Umbilical cord (tissue), 2 donors: ENCODE results near the gene SYNGR2. TPM values are rescaled to one million over a fixed set of nuclear protein-coding genes. Genes with fewer than 3 reads are reported as not detected.
"Not testable (repeated sequence)": the region's sequence is repeated elsewhere in the genome, so short reads cannot be mapped to it uniquely, and the experiment has no call there.

Experiments used
- DNase-seq: peaks from one replicate; pipeline ENCODE4 v3.0.0-alpha.2; 2015; ENCODE audit warnings: low spot score
- total RNA-seq: library from RNA; depleted of rRNA; stranded (reverse); fragments of >200 nt; gene quantifications from one replicate; pipeline ENCODE4 v1.2.3, GENCODE V29; 2014; ENCODE audit warnings: low replicate concordance; ENCODE audit not compliant: insufficient read depth

Gene SYNGR2
- total RNA-seq, 1 donor from 2014 or later, result 31.8 TPM

DNA sequence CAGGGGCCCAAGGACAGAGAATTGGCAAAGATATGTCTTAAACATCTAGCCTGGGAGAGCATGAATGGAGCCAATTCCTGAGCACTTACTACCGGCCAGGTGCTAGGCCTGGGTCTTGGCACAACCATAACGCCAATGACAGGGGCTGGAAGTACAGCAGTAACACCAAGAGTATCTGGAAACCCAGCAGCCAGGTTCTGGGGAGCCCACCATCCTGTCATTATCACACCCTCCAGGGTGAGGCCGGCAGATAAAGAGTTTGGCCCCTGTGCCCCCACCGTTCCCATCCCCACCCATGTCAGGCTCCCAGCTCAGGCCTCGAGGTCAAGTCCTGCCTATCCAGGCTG lies 38.3 kb upstream of the SYNGR2 start:
- no peak for DNase-seq

GRCh38 chr17:78130437-78131101 lies 37.8 kb upstream of the SYNGR2 start, which contains the start of gene TMC8:
TSS of gene TMC8 (plus strand) at chr17:78130771. CDS start at chr17:78131589, 818 bp downstream.
- DNase-seq, result no peak

DNA sequence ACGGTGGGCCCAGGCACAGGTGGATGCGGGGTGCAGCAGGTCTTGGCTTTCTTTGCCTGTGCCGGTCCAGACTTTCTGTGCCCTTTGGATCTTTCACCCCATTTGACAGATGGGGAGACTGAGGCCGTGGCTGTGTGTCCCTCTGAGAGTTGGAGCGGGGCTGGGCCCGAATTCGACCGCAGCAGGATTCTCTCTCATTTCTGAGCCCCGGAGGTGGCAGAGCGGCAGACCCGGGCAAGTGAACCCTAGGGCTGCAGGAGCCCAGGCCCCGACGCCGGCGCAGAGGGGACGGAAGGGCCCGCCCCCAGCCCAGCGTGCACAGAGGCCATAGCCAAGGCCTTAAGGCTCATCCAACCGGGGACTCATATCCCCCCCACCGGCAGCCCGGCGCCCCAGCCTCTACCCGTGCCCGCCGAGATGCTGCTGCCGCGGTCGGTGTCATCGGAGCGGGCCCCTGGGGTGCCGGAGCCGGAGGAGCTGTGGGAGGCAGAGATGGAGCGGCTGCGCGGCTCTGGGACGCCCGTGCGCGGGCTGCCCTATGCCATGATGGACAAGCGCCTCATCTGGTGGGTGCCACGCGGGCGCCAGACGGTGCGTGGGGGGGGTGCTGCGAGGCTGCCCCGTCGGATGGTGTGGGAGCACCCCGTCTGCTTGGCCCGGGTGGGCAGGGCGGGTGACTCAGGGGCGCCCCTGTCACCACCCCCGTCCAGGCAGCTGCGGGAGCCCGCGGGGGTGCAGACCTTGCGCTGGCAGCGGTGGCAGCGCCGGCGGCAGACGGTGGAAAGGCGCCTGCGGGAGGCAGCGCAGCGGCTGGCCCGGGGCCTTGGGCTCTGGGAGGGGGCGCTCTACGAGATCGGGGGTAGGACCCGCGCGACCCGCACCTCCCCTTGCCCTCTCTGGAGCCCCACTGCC lies 37.0 kb upstream of the SYNGR2 start:
- DNase-seq, result no peak

DNA sequence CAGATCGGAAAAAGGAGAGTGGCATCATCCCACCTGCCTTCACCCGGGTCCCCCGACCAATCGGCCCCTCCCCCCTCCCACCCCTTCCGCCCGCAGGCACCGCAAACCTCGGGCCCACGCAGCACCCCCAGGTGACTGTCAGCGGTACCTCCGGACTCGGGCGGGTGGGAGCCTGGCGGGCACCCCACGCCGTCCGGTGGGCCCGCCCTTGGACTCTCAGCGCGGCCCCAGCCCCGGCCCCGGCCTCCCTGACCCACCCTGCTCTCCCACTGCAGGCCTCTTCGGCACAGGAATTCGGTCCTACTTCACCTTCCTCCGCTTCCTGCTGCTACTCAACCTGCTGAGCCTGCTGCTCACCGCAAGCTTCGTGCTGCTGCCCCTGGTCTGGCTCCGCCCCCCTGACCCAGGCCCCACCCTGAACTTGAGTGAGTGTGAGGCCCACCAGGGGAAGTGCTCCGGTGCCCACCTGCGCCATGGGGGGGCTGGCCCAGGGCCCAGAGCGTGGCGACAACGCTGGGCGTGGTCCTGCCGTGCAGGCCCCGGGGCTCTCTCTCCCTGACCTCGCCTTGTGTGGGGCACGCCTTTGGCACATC lies 36.2 kb upstream of the SYNGR2 start:
- DNase-seq, result no peak

GRCh38 chr17:78132767-78133178 lies 35.6 kb upstream of the SYNGR2 start:
- no peak for DNase-seq

DNA sequence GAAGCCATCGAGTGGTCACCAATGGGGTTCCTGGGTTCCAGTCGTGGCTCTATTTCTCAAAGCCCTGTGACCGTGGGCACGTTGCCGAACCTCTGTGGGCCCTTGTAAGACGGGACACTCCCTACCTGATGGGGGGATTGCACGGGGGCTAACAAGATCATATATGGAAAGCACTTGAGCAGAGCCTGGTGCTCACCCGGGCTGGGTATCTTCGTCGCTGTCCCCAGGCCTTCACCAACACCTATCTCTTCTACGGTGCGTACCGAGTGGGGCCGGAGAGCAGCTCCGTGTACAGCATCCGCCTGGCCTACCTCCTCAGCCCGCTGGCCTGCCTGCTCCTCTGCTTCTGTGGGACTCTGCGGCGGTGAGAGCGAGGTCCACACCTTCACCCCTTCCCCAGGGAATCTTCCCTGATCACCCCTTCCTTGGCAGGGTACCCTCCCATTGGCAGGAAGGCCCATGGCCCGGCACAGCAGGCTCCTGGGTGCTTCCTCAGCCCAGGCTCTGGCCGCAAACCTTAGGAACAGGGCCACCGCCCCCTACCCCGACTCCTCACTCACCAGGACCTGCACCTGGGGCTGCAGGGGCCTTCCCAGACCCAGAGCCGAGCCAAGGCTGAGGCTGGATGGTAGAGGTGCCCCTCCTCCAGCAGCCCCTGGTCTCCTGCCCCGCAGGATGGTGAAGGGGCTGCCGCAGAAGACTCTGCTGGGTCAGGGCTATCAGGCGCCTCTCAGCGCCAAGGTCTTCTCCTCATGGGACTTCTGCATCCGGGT lies 35.0 kb upstream of the SYNGR2 start:
- no peak for DNase-seq

GRCh38 chr17:78133971-78134898 lies 34.1 kb upstream of the SYNGR2 start:
- no peak for DNase-seq

- DNase-seq, result no peak
Measured at GRCh38 chr17:78134899-78135385, 33.4 kb upstream of the SYNGR2 start.

DNA sequence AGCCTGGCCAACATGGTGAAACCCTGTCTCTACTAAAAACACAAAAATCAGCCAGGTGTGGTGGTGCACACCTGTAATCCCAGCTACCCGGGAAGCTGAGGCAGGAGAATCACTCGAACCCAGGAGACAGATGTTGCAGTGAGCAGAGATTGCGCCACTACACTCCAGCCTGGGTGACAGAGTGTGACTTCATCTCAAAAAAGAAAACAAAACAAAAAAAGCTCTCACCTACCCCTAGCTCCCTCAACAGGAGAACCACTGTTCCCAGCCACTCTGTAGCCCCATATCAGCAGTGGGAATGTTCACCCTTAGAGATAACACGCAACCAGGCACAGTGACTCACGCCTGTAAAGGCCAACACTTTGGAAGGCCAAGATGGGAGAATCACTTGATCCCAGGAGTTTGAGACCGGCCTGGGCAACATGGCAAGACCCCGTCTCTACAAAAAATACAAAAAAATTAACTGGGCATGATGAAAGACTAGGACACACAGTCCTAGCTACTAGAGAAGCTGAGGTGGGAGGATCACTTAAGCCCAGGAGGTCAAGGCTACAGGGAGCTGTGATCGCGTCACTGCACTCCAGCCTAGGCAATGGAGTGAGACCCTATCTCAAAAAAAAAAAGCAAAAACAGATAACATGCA lies 32.4 kb upstream of the SYNGR2 start:
- no peak for DNase-seq

- no peak for DNase-seq
Measured at GRCh38 chr17:78137392-78138203, 30.8 kb upstream of the SYNGR2 start.

DNA sequence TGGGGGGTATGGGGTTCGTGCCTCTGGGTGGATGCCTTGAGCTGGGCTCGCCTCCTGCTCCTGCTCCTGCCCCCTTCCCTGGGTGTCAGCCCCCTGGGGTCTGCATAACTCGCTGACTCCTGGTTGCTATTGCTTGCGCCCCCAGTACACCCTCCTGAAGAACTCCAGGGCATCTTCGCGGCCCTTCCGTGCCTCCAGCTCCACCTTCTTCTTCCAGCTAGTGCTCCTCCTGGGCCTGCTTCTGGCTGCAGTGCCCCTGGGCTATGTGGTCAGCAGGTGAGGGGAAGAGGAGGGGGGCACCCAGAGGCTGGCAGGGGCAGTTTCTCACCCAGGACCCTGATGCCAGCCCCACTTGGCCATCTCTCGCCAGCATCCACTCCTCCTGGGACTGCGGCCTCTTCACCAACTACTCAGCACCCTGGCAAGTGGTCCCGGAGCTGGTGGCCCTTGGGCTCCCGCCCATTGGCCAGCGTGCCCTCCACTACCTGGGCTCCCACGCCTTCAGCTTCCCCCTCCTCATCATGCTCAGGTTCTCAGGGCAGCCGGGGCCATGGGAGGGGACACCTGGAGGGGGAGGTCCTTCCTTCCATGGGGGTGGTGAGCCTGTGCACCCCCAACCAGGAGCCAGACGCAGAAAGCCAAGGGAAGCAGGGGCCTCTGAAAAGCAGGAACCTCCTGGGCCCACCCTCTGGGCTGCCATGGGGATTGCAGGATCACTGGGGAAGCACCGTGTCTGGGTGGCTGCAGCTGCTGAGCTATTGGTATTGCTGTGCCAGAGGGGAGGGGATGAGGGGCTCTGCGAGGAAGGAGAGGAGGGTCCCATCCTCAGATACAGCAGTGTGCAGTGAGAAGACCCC lies 29.9 kb upstream of the SYNGR2 start:
- DNase-seq, result no peak

DNA sequence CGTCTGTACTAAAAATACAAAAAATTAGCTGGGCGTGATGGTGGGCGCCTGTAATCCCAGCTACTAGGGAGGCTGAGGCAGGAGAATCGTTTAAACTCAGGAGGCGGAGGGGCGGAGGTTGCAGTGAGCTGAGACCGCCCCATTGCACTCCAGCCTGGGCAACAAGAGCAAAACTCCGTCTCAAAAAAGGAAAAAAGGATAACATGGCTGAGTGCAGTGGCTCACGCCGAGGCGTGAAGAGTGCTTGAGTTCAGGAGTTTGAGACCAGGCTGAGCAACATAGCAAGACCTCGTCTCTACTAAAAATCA lies 28.6 kb upstream of the SYNGR2 start:
- DNase-seq, result not testable (repeated sequence)

- peak; percentile 73 for DNase-seq
Measured at GRCh38 chr17:78140169-78141051, 28.0 kb upstream of the SYNGR2 start.

DNA sequence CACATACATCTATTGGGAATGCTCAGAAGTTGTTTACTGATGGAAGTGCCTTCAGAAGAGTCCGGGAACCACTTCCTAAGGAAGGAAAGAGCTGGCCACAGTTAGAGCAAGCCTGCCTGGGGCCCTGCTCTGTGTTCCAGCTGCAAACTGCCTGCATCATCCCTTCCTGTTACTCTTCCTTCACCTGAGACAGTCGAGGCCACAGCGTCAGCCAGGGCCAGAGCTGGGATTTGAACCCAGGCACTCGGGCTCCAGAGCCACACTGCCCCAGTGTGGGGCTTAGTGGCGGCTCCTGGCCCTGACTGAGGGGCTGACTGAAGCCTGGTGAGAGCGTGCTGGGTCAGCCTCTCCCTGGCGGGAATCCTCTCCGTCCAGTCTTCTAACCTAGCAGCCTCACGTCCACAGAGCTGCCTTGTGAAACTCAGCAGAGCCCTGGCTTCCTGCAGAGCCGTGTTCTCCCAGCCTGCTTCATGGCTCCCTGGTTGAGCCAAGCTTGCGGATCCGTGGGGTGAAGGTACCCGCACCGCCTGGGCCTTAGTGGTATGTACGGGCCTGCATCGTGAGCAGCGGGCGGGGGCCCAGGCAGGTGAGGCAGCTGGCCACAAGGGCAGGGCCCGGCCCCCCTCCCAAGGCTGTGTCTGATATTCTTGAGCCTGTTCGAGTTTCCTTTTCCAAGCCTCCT lies 26.8 kb upstream of the SYNGR2 start:
- DNase-seq, result no peak

DNA sequence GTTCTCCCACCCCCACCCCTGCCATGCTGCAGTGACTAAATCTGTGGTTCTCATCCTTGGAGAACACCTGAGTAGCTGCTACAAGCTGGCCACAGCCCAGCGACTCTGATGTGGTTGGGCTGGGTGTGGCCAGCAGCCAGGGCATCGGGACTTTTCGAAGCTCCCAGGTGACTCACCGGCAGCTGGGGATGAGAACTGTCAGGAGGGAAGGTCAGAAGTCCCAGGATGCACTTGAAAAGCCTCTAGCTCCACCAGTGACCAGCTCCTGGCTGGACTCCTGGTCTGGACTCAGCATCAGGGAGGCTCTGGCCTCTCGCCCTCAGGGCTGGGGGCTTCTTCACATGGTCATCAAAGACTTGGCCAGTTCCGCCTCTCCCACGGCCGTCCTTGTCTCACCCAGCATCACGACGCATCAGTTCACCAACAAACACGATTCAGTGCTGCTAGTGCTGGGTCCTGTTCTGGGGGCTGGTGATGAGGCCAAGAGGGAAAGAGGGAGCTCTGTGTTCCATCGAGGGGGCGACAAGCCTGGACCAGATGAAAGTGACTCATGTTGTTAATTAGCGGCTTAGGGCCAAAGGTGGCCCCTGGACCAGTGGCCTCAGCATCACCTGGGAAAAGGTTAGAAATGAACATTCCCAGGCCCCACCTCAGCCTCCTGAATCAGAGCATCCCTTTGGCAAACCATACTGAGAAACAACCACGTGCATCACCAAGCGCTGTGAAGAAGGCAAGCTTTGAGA lies 26.1 kb upstream of the SYNGR2 start:
- DNase-seq, result no peak
